HL-60/S4 treated with retinoic acid at 250 ng/mL for 4 days and 3 days (cell line): ENCODE measurements around the gene PLOD1.
"Not testable (repeated sequence)": the region's sequence is repeated elsewhere in the genome, so short reads cannot be mapped to it uniquely, and the experiment has no call there.

Source experiments
- in situ Hi-C: fragments of 300-500 bp; cut with MboI; formaldehyde crosslinking; loops from 2 replicates; pipeline ENCODE4 v1.7.0; 2022; ENCODE audit warnings: low sequenced_read_pairs

Gene PLOD1

GRCh38 chr1:11934302-11935056 lies at the start of gene PLOD1:
Gene PLOD1, plus strand, starts transcription at chr1:11934717. Its CDS starts 63 bp downstream, at chr1:11934780.
- in situ Hi-C loops: no loop called here

DNA sequence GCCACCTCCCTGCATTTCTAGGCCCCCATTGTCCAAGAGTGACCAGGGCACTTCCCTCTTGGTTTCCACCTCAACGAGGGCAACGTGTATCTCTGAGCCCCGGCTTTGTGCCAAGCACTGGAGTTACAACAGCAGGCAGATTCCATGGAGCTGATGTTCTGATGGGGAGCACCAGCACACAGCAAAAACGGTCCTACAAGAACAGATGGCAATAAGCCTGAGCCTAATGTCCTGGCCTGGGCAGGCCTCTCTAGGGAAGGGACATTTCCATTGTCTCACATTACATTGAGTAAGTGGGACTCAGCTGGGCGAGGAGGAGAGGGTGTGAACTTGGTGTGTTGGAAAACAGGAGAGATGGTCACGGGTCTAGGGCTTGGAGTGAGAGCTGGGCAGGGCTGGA lies 48.6 kb upstream of the PLOD1 start:
- in situ Hi-C loops: no loop called here

GRCh38 chr1:11886986-11887665 lies 47.4 kb upstream of the PLOD1 start:
- in situ Hi-C loops: no loop called here

DNA sequence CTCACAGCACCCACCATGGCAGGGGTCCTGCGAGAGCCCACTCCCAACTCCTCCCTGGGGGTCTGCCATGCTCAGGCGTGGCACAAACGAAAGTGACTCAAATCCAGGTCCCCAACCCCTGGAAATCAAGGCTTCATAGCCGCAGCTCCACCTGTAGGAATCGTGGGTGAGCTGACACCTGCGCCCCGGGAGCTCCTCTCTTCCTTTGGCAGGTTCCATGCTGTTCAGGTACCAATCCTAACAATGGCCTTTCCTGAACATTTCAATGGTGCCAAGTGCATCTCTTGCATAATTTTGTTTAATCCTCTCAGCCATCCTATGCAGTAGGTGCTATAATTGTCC lies 46.9 kb upstream of the PLOD1 start:
- in situ Hi-C loops: no loop called here

DNA sequence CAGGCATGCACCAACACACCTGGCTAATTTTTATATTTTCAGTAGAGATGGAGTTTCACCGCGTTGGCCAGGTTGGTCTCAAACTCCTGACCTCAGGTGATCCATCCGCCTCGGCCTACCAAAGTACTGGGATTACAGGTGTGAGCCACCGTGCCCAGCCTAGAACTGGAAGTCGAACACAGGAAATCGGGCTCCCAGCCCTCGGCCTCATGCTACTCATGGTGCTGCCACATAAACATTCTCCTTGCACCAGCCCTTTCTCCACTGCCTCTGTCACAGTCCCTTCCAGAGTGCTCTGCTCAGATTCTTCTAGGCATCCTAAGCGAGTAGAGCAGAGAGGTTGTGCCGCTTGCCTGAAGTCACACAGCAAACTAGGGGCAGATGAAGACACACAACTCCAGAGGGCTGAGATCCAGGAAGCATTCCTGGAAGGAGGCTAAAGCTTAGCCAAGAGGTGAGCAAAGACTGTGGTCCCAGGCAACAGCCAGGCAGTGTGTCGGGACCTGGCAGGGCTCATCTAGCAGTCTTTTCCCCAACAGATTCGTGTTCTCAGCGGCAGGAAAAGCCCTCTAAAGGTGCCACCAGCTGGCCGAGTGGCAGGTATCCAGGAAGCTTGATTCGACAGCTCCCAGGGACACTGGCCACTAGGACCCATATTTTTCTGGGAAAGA lies 46.2 kb upstream of the PLOD1 start:
- in situ Hi-C loops: no loop called here

DNA sequence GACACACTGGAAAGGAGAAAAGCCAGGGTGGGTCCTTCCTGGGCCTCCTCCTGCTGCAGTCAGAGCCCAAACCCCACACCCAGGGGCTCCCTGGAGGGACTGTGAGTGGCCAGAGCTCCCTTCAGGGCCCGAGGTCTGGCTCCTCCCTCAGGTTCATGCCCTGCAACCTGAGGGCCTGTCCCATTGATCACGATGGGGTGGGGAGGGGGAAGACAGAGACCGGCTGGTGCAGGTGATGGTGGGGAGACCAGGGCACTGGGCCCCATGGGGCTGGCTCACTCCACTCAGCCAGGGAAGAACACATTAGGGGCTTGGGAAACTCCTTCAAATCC lies 45.7 kb upstream of the PLOD1 start:
- in situ Hi-C loops: no loop called here

- in situ Hi-C loops: no loop called here
These were observed 42.9 kb upstream of the PLOD1 start for GRCh38 chr1:11891433-11892186.

GRCh38 chr1:11893907-11894251 lies 40.6 kb upstream of the PLOD1 start:
- in situ Hi-C loops: no loop called here

DNA sequence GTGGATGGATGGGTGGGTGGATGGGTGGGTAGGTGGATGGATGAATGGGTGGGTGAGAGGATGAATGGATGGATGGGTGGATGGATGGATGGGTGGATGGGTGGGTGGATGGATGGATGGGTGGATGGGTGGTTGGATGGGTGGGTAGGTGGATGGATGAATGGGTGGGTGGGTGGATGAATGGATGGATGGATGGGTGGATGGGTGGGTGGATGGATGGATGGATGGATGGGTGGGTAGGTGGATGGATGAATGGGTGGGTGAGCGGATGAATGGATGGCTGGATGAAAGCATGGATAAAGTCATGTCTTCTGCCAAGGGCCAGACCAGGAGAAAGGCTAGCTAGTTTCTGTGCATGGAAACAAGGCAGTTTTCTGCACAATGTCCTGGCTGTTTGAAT lies 40.0 kb upstream of the PLOD1 start:
- in situ Hi-C loops: not testable (repeated sequence)

DNA sequence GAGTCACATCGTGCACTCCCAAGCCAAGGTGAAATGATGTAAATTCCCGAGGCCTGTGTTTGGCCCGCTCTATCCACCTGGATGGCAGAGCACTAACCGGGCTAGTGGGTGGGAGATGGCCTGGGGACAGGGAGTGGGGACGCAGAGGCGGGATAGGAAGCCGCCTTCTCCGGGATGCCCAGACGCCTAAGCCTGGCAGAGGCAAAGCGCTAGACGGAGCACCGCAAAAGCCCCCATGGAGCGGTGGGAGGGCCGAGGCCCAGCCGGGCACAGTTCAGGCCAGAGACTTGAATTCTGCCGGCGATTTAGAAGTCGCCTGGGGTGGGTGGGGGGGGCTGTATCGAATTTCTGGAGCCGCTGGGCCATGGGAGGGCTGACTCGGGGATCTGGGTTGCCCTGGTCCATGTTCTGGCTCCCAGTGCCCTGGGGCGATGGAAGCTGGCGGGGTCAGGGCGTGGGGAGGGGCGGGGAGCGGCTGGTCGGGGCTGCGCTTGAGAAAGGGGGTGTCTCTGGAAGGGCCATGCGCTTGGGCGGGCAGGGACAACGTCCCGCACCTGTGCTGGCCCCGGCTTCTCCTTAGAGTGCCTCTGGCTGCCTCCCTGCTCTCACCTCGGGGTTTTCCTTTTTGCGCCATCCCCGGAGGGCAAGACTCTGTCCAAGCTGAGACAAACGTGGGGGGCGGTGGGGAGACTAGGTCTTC lies 36.3 kb upstream of the PLOD1 start:
- in situ Hi-C loops: loop anchor here (5.0 kb wide), 1 partner anchor 56 kb away; no protein-coding TSS in a partner anchor

DNA sequence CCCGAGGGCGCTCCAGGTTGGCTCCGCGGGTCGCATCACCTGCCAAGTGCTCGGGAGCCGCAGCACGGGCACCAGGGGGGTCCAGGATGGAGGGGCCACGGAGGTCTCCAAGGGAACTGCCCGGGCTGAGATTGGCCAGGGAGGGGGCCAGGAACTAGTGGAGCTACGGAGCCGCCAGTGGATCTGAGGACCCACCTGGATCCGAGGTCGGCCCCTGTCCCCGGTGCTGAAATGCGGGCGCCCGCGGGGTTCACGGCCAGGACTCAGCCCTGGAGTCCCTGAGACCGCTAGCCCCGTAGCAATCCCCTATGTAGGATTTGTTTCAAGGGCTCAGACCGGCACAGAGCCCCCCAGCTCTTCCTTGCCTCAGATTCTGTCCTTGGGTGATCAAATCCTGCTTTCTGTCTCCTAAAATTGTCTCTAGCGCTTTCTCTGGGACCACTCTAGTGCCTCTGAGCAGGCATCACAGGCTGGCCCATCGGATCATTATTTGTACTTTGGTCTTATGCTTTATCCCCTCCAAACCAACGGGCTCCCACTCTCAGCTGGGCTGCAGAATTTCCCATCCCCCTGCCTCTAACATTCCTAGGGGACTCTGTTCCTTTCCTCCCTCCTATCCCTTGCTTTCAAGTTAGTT lies 35.6 kb upstream of the PLOD1 start:
- in situ Hi-C loops: loop anchor here (5.0 kb wide), 1 partner anchor 57 kb away; no protein-coding TSS in a partner anchor

DNA sequence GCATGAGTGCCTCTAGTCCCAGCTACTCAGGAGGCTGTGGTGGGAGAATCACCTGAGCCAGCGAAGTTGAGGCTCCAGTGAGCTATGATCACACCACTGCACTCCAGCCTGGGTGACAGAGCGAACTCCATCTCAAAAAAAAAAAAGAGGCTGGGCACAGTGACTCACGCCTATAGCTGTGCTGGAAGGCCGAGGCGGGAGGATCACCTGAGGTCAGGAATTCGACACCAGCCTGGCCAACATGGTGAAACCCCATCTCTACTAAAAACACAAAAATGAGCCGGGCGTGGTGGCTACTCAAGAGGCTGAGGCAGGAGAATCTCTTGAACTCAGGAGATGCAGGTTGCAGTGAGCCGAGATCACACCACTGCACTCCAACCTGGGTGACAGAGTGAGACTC lies 33.1 kb upstream of the PLOD1 start:
- in situ Hi-C loops: not testable (repeated sequence)

- in situ Hi-C loops: no loop called here
These were observed 31.3 kb upstream of the PLOD1 start for GRCh38 chr1:11903210-11903609.

- in situ Hi-C loops: not testable (repeated sequence)
These were observed 30.4 kb upstream of the PLOD1 start for GRCh38 chr1:11904156-11904555.

GRCh38 chr1:11904978-11905377 lies 29.5 kb upstream of the PLOD1 start:
- in situ Hi-C loops: no loop called here

- in situ Hi-C loops: no loop called here
These were observed 27.6 kb upstream of the PLOD1 start for GRCh38 chr1:11906870-11907269.

GRCh38 chr1:11907275-11908094 lies 27.0 kb upstream of the PLOD1 start:
- in situ Hi-C loops: no loop called here

DNA sequence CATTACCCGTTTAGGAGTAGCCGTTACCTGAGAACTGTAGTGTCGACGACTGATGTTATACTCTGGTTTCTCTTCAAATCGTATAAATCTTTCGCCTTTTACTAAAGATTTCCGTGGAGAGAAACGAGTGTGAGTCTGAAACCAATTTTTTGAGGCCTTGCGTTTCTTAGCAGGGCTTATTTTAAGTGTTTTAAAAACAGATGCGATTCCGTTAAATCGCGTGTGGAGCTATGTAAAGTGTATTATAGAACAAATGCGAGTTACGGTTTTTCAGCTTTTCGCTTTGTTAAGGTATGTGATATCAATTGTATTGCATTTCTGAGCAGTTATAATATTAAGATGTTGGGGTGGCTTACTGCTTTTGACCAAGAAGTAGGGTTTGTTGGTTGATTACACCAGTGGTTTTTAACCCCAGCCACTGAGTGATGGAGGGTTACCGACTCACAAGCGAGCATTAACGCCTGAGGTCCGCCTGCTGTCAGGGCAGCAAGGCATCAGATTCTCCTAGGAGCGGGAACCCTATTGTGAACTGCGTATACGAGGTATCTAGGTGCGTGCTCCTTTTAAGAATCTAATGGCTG lies 26.3 kb upstream of the PLOD1 start:
- in situ Hi-C loops: no loop called here

- in situ Hi-C loops: not testable (repeated sequence)
These were observed 23.6 kb upstream of the PLOD1 start for GRCh38 chr1:11910914-11911228.
